Stimulated activated CD8-positive, alpha-beta memory T cell treated with anti-CD3 and anti-CD28 coated beads, Interleukin-15, amount 100 ng/mL, for 48 hours (primary cell): ENCODE results near the gene GPX7.
A peak's percentile ranks its signal among the peaks of the same experiment; 100 is the strongest.

Experiments
- DNase-seq, 2 donors: peaks; one replicate each; pipeline ENCODE4 v3.0.0-alpha.2; 2020; ENCODE audit warnings: low read depth in 2 of 2

GPX7 gene

GRCh38 chr1:52629325-52629643, 27.1 kb downstream of the GPX7 start:
- DNase-seq, result no peak

DNA sequence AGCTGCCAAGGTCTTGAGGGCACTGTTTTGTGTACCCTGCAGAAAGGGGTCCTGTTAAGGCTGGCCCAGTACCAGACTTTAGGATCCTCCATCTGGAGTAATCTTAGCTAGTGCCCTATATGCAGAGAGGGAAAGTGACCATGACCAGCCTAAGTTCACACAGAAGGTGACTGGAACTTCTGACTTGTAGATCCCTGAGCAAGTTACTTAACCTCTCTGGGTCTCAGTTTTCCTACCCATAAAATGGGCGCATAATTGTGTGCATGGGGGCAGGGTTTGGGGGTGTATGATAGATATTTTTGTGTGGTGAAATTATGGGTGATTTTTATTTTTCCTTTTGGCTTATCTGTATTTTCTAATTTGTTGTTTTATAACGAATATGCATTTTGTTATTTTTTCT, 27.5 kb downstream of the GPX7 start:
- no peak for DNase-seq

DNA sequence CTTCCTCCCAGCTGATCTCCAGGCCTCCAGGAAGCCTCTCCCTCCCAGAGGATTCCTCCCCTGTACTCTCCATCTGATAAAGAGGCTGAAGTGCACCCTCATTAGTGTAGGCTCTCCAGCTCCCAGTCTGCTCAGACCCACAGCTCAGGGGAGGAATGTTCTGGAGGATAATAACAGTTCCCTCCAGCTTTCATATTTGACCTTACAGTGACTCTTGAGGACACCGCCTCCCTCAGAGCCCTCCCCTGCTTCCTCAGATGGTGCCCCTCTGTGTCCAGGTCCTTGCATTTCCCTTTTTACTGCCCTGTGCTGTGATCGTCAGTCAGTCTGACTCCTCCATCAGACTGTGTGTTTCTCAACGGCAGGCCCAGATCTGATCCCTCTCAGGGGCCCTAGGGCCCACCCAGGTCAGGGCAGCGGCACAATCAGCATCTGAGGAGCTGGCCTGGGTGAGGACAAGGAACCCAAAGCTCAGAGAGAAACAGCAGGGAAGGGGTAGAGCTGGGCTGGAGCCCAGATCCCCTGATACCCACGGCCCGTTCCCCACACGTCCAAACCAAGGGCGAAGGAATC, 29.7 kb downstream of the GPX7 start:
- DNase-seq, result no peak

- peak in 1 of 2 donors; percentile 42 for DNase-seq
Observed at GRCh38 chr1:52632732-52633290, 30.6 kb downstream of the GPX7 start, which contains the start of gene SHISAL2A. Gene SHISAL2A, plus strand, starts transcription at chr1:52633168. Its CDS starts 326 bp downstream, at chr1:52633494.

GRCh38 chr1:52633291-52633754, 31.2 kb downstream of the GPX7 start:
- no peak for DNase-seq

DNA sequence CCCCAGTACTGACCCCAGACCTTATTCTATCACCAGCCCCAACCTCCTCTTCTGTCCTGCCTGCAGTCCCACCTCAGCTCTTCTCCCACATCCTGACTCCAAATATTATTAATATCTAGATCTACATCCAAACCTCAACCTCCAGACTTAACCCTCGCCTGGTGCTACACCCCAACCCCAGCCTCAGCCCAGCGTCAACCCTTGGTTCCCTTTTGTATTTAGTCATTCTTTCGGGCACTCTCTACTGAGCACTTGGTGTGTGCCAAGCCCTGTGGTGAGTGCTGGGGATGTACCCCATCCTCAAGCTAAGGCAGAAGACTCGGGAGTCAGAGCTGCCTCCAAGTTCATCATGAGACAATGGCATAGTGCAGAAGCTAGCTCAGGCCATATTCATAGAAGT, 31.9 kb downstream of the GPX7 start:
- DNase-seq, result no peak

- DNase-seq, result no peak
Observed at GRCh38 chr1:52635321-52636089, 33.3 kb downstream of the GPX7 start.

DNA sequence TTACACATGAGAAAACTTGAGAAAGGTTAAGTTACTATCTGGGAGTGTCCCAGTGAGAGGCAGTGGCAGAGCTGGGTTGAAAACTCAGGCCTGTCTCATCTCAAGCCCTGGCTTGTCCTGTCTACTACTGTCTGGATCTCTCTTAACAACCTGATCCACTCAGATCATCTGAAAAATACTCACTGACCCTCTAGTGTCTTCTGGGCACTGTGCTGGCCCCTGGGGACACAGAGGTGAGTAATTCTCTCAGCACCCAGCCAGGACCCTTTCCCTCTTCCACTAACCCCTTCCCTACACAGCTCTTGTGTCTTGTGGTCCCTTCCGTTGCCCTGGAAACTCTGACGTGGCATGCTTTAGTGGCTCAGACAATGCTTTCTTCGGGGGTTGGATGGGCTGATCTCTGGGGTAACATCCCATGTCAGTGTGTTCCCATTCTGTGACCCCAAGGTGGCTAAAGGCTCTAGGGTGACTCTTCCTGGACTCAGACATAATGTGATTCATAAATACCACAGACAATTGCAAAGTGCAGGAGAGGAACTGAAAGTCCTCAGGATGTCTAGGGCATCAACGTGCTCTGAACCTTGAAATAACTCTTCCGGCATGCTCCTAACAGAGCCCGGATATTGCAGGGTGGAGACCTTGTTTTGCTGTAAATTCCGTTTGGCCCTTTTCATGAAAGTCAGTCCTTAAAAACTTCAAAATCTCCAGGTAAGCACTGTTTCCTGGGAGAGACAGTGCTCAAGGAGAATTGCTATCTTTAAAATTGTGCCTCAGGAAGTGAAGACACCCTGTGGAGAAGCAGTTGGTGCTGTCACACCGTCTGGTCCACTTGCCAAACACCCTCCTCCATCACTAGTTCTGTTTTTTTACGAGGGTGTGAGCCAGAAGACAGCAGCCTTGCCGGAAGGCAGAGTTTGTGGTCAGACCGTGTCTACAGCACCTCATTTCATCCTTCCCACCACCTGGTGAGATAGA, 34.8 kb downstream of the GPX7 start:
- DNase-seq, result peak; percentile 53 to 60

- no peak for DNase-seq
Observed at GRCh38 chr1:52637946-52638345, 35.8 kb downstream of the GPX7 start.

GRCh38 chr1:52640697-52641096, 38.5 kb downstream of the GPX7 start:
- no peak for DNase-seq

- DNase-seq, result no peak
Observed at GRCh38 chr1:52641307-52641706, 39.1 kb downstream of the GPX7 start.

- no peak for DNase-seq
Observed at GRCh38 chr1:52645261-52645660, 43.1 kb downstream of the GPX7 start.

DNA sequence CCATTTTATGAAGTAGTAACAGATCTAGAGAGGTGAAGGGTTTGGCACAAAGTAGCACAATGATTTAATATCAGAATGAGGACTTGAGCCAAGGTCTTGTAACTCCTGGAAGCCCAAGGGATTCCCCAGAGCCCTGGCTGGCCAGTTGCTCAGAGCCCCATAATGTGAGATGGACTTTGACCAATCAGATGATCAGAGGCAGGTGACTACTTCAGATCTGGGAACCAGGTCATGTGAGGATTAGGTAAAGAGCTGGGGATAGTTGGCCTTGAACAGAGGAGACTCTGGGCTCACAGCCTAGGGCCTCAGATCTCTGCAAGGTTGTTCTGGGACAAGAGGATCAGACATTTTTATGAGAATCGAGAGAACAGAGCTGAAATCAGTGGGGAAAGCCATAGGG, 49.7 kb downstream of the GPX7 start:
- DNase-seq, result no peak

DNA sequence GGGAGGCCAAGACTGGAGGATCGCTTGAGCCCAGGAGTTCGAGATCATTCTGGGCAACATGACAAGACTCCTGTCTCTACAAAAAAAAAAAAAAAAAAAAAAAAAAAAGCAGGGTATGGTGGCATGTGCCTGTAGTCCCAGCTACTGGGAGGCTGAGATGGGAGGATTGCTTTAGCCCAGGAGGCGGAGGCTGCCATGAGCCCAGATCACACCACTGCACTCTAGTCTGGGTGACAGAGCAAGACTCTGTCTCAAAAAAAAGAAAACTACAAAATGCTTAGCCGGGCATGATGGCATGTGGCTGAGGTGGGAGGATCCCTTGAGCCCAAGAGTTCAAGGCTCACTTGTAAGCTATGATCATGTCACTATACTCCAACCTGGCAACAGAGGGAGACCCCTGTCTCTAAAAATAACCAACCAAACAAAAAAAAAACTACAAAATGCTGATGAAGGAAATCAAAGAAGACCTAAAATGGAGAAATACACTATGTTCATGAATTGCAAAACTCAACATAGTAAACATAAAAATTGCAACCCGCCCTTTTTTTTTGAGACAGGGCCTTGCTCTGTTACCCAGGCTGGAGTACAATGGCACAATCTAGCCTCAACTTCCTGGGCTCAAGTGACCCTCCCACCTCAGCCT, 51.2 kb downstream of the GPX7 start:
- no peak for DNase-seq

DNA sequence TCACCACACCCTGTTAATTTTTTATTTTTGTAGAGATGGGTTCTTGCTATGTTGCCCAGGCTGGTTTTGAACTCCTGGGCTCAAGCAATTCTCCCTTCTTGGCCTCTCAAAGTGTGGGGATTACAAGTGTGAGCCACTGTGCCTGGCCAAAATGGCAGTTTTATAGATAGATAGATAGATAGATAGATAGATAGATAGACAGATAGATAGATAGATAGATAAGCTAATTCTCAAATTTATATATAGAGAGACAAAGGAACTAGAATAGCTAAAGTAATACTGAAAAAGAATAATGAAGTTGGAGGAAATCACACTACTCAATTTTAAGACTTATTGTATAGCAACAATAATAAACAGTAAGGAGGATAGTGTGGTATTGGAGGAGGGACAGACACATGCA, 51.9 kb downstream of the GPX7 start:
- no peak for DNase-seq

GRCh38 chr1:52657702-52658101, 55.5 kb downstream of the GPX7 start:
- DNase-seq, result no peak
